Esophagus squamous epithelium (tissue), 5 donors: Measurements from ENCODE around the gene TRIM63. TPM values are rescaled to one million over a fixed set of nuclear protein-coding genes. Genes with fewer than 3 reads are reported as not detected.

ENCODE experiments used
- DNase-seq: peaks from one replicate; lab custom pipeline; 2025; lab: John Stamatoyannopoulos, UW
- H3K27ac ChIP-seq, 4 donors: fragments of 200-600 bp; sonication (generic); one replicate each; pipeline ENCODE4 v1.5.1; 2016 to 2019; ENCODE audit warnings: mild to moderate bottlenecking in 1 of 4
- H3K27me3 ChIP-seq, 4 donors: fragments of 200-600 bp; sonication (generic); 1 replicate in 3 of 4; 2 replicates in 1 of 4; pipeline versions ENCODE4 v1.5.1 to v1.6.0; 2017 to 2021; ENCODE audit warnings: antibody characterized with exemption in 1 of 4
- H3K36me3 ChIP-seq, 3 donors: fragments of 200-600 bp; sonication (generic); one replicate each; pipeline ENCODE4 v1.5.1; 2016 to 2019
- H3K4me1 ChIP-seq, 3 donors: fragments of 200-600 bp; sonication (generic); one replicate each; pipeline ENCODE4 v1.5.1; 2017 to 2019
- H3K4me3 ChIP-seq, 4 donors: fragments of 200-600 bp; sonication (generic); 1 replicate in 3 of 4; 2 replicates in 1 of 4; pipeline ENCODE4 v1.5.1; 2016 to 2019; ENCODE audit warnings: mild to moderate bottlenecking in 2 of 4, moderate library complexity in 1 of 4
- H3K9me3 ChIP-seq, 3 donors: fragments of 200-600 bp; sonication (generic); one replicate each; pipeline ENCODE4 v1.5.1; 2016 to 2019
- CTCF ChIP-seq, 6 experiments: fragments of 450-650 bp in 4 of 6; fragments of 200-600 bp in 2 of 6; sonication (generic) in 2 of 6; IDR thresholded peaks; one replicate each; pipeline ENCODE4 v1.5.1; 2016 to 2019; ENCODE audit warnings: antibody characterized with exemption in 6 of 6, mild to moderate bottlenecking in 4 of 6, moderate library complexity in 4 of 6
- POLR2A ChIP-seq, 4 donors: fragments of 450-650 bp; IDR thresholded peaks; one replicate each; pipeline ENCODE4 v1.6.1; 2017; ENCODE audit warnings: antibody characterized with exemption in 4 of 4, mild to moderate bottlenecking in 4 of 4, moderate library complexity in 3 of 4
- WGBS, 2 donors: methylation state at CpG; one replicate each; pipeline ENCODE4 v1.1.5; 2018; 5-methylcytosine and 5-hydroxymethylcytosine counted together
- intact Hi-C: fragments of 100-400 bp; cut with DNase I; formaldehyde crosslinking; loops from one replicate; pipeline ENCODE4 v1.15.0; 2022
- total RNA-seq, 4 donors: library from RNA; depleted of rRNA; stranded (reverse); fragments of >200 nt; gene quantifications; one replicate each; pipeline ENCODE4 v1.1.0, GENCODE V29; 2016
- donor health status: DM: yes; HTN: yes; CAD: no.

Gene TRIM63
- total RNA-seq, 4 donors from 2014 or later, result 0.23 to 1.7 TPM; not detected in 2

- no peak for DNase-seq
- TF ChIP-seq CTCF (IDR thresholded peaks at IDR 0.05) (no peak), POLR2A (IDR thresholded peaks at IDR 0.05) (no peak)
- H3K4me3 ChIP-seq, result no peak overlapping the region
- peaks cover 0 to 7% (median 0%) of the 10 kb centered on the region in 3 donors for H3K4me1 ChIP-seq
- no peaks in the 10 kb centered on the region for H3K9me3 ChIP-seq
- intact Hi-C loops, result no loop called here
- H3K36me3 ChIP-seq, result no peaks in the 10 kb centered on the region
- WGBS, 2 donors, result 76 to 80% methylated on average over 7 of the region's 8 CpGs
- peaks cover 0 to 37% (median 0%) of the 10 kb centered on the region in 4 donors for H3K27me3 ChIP-seq
- no peak overlapping the region for H3K27ac ChIP-seq
Observed at GRCh38 chr1:26081267-26082019, 14.0 kb upstream of the TRIM63 start.

GRCh38 chr1:26079960-26080814 is 12.8 kb upstream of the TRIM63 start:
- TF ChIP-seq CTCF (IDR thresholded peaks at IDR 0.05) (no peak), POLR2A (IDR thresholded peaks at IDR 0.05) (no peak)
- Histone ChIP-seq H3K27me3 (peaks cover 0 to 39% (median 0%) of the 10 kb centered on the region in 4 donors), H3K9me3 (no peaks in the 10 kb centered on the region), H3K27ac (no peak overlapping the region), H3K4me1 (peaks cover 0 to 7% (median 0%) of the 10 kb centered on the region in 3 donors), H3K4me3 (no peak overlapping the region), H3K36me3 (no peaks in the 10 kb centered on the region)
- intact Hi-C loops, result no loop called here
- WGBS, 2 donors, result 69 to 77% methylated on average over 9 of the region's 9 CpGs
- DNase-seq, result no peak

- intact Hi-C loops, result no loop called here
- Histone ChIP-seq H3K36me3 (no peaks in the 10 kb centered on the region), H3K27me3 (peaks cover 0 to 34% (median 0%) of the 10 kb centered on the region in 4 donors), H3K9me3 (no peaks in the 10 kb centered on the region), H3K4me3 (no peak overlapping the region), H3K27ac (no peak overlapping the region), H3K4me1 (peaks cover 0 to 7% (median 0%) of the 10 kb centered on the region in 3 donors)
- 66 to 70% methylated on average over 5 of the region's 7 CpGs for WGBS, 2 donors
- no peak for DNase-seq
- TF ChIP-seq POLR2A (IDR thresholded peaks at IDR 0.05) (no peak), CTCF (IDR thresholded peaks at IDR 0.05) (no peak)
Observed at GRCh38 chr1:26079178-26079563, 11.7 kb upstream of the TRIM63 start.

- intact Hi-C loops, result no loop called here
- WGBS, 2 donors, result 48 to 66% methylated on average over 8 of the region's 8 CpGs
- DNase-seq, result no peak
Observed at GRCh38 chr1:26078286-26079177, 11.1 kb upstream of the TRIM63 start.

More at GRCh38 chr1:26078286-26079177, 11.1 kb upstream of the TRIM63 start:
- no peak for TF ChIP-seq CTCF (IDR thresholded peaks at IDR 0.05)
- no peak for TF ChIP-seq POLR2A (IDR thresholded peaks at IDR 0.05)
- Histone ChIP-seq H3K27ac (no peak overlapping the region), H3K9me3 (no peaks in the 10 kb centered on the region), H3K4me1 (peaks cover 0 to 7% (median 0%) of the 10 kb centered on the region in 3 donors), H3K27me3 (peaks cover 0 to 33% (median 0%) of the 10 kb centered on the region in 4 donors), H3K36me3 (no peaks in the 10 kb centered on the region), H3K4me3 (no peak overlapping the region)
